GM12891 (cell line): ENCODE measurements around the gene ZNF254.

Experiments used
- DNase-seq: peaks from one replicate; pipeline ENCODE4 v3.0.0; 2011; ENCODE audit warnings: low spot score; ENCODE audit not compliant: insufficient read length
- FAIRE-seq: peaks from 2 replicates; lab custom pipeline; 2011; peaks lifted over from hg19 to GRCh38; lab: Jason Lieb, UNC
- PAX5 ChIP-seq: IDR thresholded peaks from 2 replicates; pipeline ENCODE4 v1.6.1; 2011; ENCODE audit warnings: low read length, moderate library complexity, mild to moderate bottlenecking; ENCODE audit not compliant: insufficient read depth, severe bottlenecking
- POLR2A ChIP-seq: IDR thresholded peaks from 2 replicates; pipeline ENCODE4 v1.6.1; 2011; ENCODE audit warnings: low read depth, low read length, control low read depth
- POLR2AphosphoS5 ChIP-seq: IDR thresholded peaks from 2 replicates; pipeline ENCODE4 v1.6.1; 2011; ENCODE audit warnings: low read depth, low read length, control low read depth
- POU2F2 ChIP-seq: IDR thresholded peaks from 2 replicates; pipeline ENCODE4 v1.6.1; 2011; ENCODE audit warnings: low read depth, mild to moderate bottlenecking, control low read depth, low read length, moderate library complexity
- SPI1 ChIP-seq: IDR thresholded peaks from 2 replicates; pipeline ENCODE4 v1.6.1; 2011; ENCODE audit warnings: low read depth, low read length, control low read depth
- TAF1 ChIP-seq: IDR thresholded peaks from 2 replicates; pipeline ENCODE4 v1.6.1; 2011; ENCODE audit warnings: low read depth, low read length, control low read depth

The ZNF254 gene

GRCh38 chr19:24055548-24055947 lies 31.4 kb upstream of the ZNF254 start:
- no peak for TF ChIP-seq POLR2AphosphoS5
- TF ChIP-seq POLR2A: no peak
- no peak for TF ChIP-seq TAF1
- TF ChIP-seq PAX5: no peak
- no peak for TF ChIP-seq POU2F2
- TF ChIP-seq SPI1: no peak
- FAIRE-seq (no peak), DNase-seq (no peak)

- no peak for DNase-seq
- no peak for FAIRE-seq
- TF ChIP-seq TAF1: no peak
- TF ChIP-seq POU2F2: no peak
- no peak for TF ChIP-seq POLR2AphosphoS5
- TF ChIP-seq SPI1: no peak
- TF ChIP-seq POLR2A: no peak
- no peak for TF ChIP-seq PAX5
Measured at GRCh38 chr19:24057144-24057543, 29.8 kb upstream of the ZNF254 start.

GRCh38 chr19:24059563-24060295 lies 27.3 kb upstream of the ZNF254 start:
- DNase-seq (no peak), FAIRE-seq (no peak)
- no peak for TF ChIP-seq POLR2A
- no peak for TF ChIP-seq PAX5
- no peak for TF ChIP-seq POU2F2
- TF ChIP-seq TAF1: no peak
- no peak for TF ChIP-seq SPI1
- TF ChIP-seq POLR2AphosphoS5: no peak

GRCh38 chr19:24060687-24061356 lies 26.2 kb upstream of the ZNF254 start:
- no peak for FAIRE-seq
- TF ChIP-seq POU2F2 (no peak), POLR2AphosphoS5 (no peak), TAF1 (no peak), PAX5 (no peak)
- no peak for DNase-seq

- TF ChIP-seq POLR2A (0 out of 2 replicates have a peak, but pooled peaks have one; percentile 17), POLR2AphosphoS5 (0 out of 2 replicates have a peak, but pooled peaks have one; percentile 35), SPI1 (no peak), PAX5 (no peak)
- DNase-seq: no peak
- no peak for FAIRE-seq
Measured at GRCh38 chr19:24062190-24062589, 24.8 kb upstream of the ZNF254 start.

- DNase-seq (no peak), FAIRE-seq (no peak)
- TF ChIP-seq POLR2A (no peak), TAF1 (no peak), SPI1 (no peak), POLR2AphosphoS5 (no peak), PAX5 (no peak), POU2F2 (no peak)
Measured at GRCh38 chr19:24063295-24063694, 23.7 kb upstream of the ZNF254 start.

- FAIRE-seq (no peak), DNase-seq (no peak)
Measured at GRCh38 chr19:24064175-24064574, 22.8 kb upstream of the ZNF254 start.

GRCh38 chr19:24065243-24065642 lies 21.7 kb upstream of the ZNF254 start:
- TF ChIP-seq PAX5 (no peak), POU2F2 (no peak), SPI1 (no peak), POLR2AphosphoS5 (no peak), TAF1 (no peak), POLR2A (no peak)
- DNase-seq (no peak), FAIRE-seq (no peak)

More at GRCh38 chr19:24064175-24064574, 22.8 kb upstream of the ZNF254 start:
- TF ChIP-seq SPI1 (no peak), POLR2AphosphoS5 (no peak), TAF1 (no peak), POU2F2 (no peak), POLR2A (no peak), PAX5 (no peak)

- DNase-seq (no peak), FAIRE-seq (no peak)
- no peak for TF ChIP-seq POLR2AphosphoS5
- no peak for TF ChIP-seq TAF1
- no peak for TF ChIP-seq SPI1
- TF ChIP-seq POU2F2: no peak
- no peak for TF ChIP-seq PAX5
- no peak for TF ChIP-seq POLR2A
Measured at GRCh38 chr19:24065865-24066604, 21.0 kb upstream of the ZNF254 start.
